ENCODE data around the gene LRRC8A. TPM values are rescaled to one million over a fixed set of nuclear protein-coding genes. Genes with fewer than 3 reads are reported as not detected.

LRRC8A gene
- total RNA-seq, 1 experiment from 2014 or later: 16.4 TPM

GRCh38 chr9:128886211-128886891 is 4.4 kb downstream of the LRRC8A start:
- ChIA-PET POLR2A (no interaction called here), CTCF (interaction anchor here (0.5 to 0.6 kb wide), 2 partner anchors 49 to 88 kb away, joined by 4 to 5 read pairs; no protein-coding TSS in a partner anchor)
- Histone ChIP-seq H3K4me1 (ENCODE audit: control insufficient read depth, insufficient read depth, low read length) (no peaks in the 10 kb centered on the region; the same call in 1 of the 2 replicates), H3K27me3 (ENCODE audit: control insufficient read depth, insufficient read depth, low read length) (no peaks in the 10 kb centered on the region), H3K27ac (ENCODE audit: low read length) (no peak overlapping the region), H3K36me3 (ENCODE audit: control insufficient read depth, insufficient read depth, low read length) (peaks cover 7% of the 10 kb centered on the region; the same call in 1 of the 2 replicates), H3K4me3 (ENCODE audit: low read depth in 2 of 2, low read length in 2 of 2) (no peak overlapping the region), H3K9me3 (ENCODE audit: control insufficient read depth, insufficient read depth, low read depth, low read length) (no peaks in the 10 kb centered on the region)
- intact Hi-C loops (cut with micrococcal nuclease; ENCODE audit: unreplicated experiment) (no loop called here), in situ Hi-C loops (cut with HindIII; ENCODE audit: low pct_unique_long_range_greater_than_20kb, low sequenced_read_pairs) (no loop called here)
- DNase-seq (ENCODE audit: low read depth, low spot score) (no peak), ATAC-seq (no peak)
- no TSS peak for BruUV-seq (replicated peaks)
- TF ChIP-seq CTCF (IDR thresholded peaks at IDR 0.05): no peak
- TF ChIP-seq POLR2AphosphoS5 (IDR thresholded peaks at IDR 0.05; ENCODE audit: low read depth, low read length): no peak
- no peak for TF ChIP-seq REST (IDR thresholded peaks at IDR 0.05; ENCODE audit: insufficient read depth in 1 of 2, low read depth in 2 of 2, low read length in 1 of 2)
- TF ChIP-seq SIN3A (IDR thresholded peaks at IDR 0.05; ENCODE audit: borderline replicate concordance, insufficient read depth, low read depth, low read length): no peak

GRCh38 chr9:128887049-128887448 is 5.1 kb downstream of the LRRC8A start:
- POLR2A ChIA-PET: no interaction called here
- H3K4me1 ChIP-seq (ENCODE audit: control insufficient read depth, insufficient read depth, low read length): peaks cover 2% of the 10 kb centered on the region
- BruUV-seq (replicated peaks): no TSS peak
- H3K9me3 ChIP-seq (ENCODE audit: control insufficient read depth, insufficient read depth, low read depth, low read length): no peaks in the 10 kb centered on the region
- peaks cover 7% of the 10 kb centered on the region; the same call in 1 of the 2 replicates for H3K36me3 ChIP-seq (ENCODE audit: control insufficient read depth, insufficient read depth, low read length)
- TF ChIP-seq SIN3A (IDR thresholded peaks at IDR 0.05; ENCODE audit: borderline replicate concordance, insufficient read depth, low read depth, low read length) (no peak), CTCF (IDR thresholded peaks at IDR 0.05) (no peak), TCF7L2 (IDR thresholded peaks at IDR 0.05; ENCODE audit: low read depth, low read length) (no peak), POLR2AphosphoS5 (IDR thresholded peaks at IDR 0.05; ENCODE audit: low read depth, low read length) (no peak), REST (IDR thresholded peaks at IDR 0.05; ENCODE audit: insufficient read depth in 1 of 2, low read depth in 2 of 2, low read length in 1 of 2) (no peak)
- no peaks in the 10 kb centered on the region for H3K27me3 ChIP-seq (ENCODE audit: control insufficient read depth, insufficient read depth, low read length)
- no peak overlapping the region for H3K4me3 ChIP-seq (ENCODE audit: low read depth in 2 of 2, low read length in 2 of 2)
- CTCF ChIA-PET: no interaction called here
- in situ Hi-C loops (cut with HindIII; ENCODE audit: low pct_unique_long_range_greater_than_20kb, low sequenced_read_pairs) (no loop called here), intact Hi-C loops (cut with micrococcal nuclease; ENCODE audit: unreplicated experiment) (no loop called here)
- H3K27ac ChIP-seq (ENCODE audit: low read length): no peak overlapping the region
- no peak for ATAC-seq
- no peak for DNase-seq (ENCODE audit: low read depth, low spot score)
